Camera-type eye (tissue), 1 donor: ENCODE results near the gene SLC39A2. TPM values are rescaled to one million over a fixed set of nuclear protein-coding genes. Genes with fewer than 3 reads are reported as not detected.

ENCODE experiments used
- total RNA-seq: library from RNA; depleted of rRNA; stranded (reverse); fragments of >200 nt; gene quantifications from one replicate; pipeline ENCODE4 v1.2.3, GENCODE V29; 2014

The SLC39A2 gene
- 0.49 TPM for total RNA-seq

GRCh38 chr14:20998674-20999366 is at the start of gene SLC39A2:
TSS of gene SLC39A2 (plus strand) at chr14:20999293. CDS start at chr14:20999447, 154 bp downstream.

GRCh38 chr14:20954736-20955537 is 44.2 kb upstream of the SLC39A2 start, which contains the start of gene RNASE2:
TSS of gene RNASE2 (plus strand) at chr14:20955487. CDS start at chr14:20955772, 285 bp downstream.

GRCh38 chr14:20989787-20990600 is 9.1 kb upstream of the SLC39A2 start, which contains the start of gene METTL17:
TSS of gene METTL17 (plus strand) at chr14:20989980. CDS start at chr14:20990003, 23 bp downstream.

GRCh38 chr14:21024585-21025370 is 25.7 kb downstream of the SLC39A2 start, which contains the start of gene NDRG2:
TSS of gene NDRG2 (minus strand) at chr14:21025061. CDS start at chr14:21023315, 1,746 bp downstream.

GRCh38 chr14:21029917-21030316 is 30.8 kb downstream of the SLC39A2 start, which contains the start of gene TPPP2:
TSS of gene TPPP2 (plus strand) at chr14:21030217. CDS start at chr14:21030582, 365 bp downstream.

GRCh38 chr14:21034707-21035106 is 35.6 kb downstream of the SLC39A2 start, which contains the start of gene RNASE13:
TSS of gene RNASE13 (minus strand) at chr14:21034807. CDS start at chr14:21034288, 519 bp downstream.

GRCh38 chr14:21041676-21042433 is 42.8 kb downstream of the SLC39A2 start, which contains the start of gene RNASE7:
TSS of gene RNASE7 (plus strand) at chr14:21042362. CDS start at chr14:21042993, 631 bp downstream.

Other genes with a start within 250 kb of the SLC39A2 start
- gene EDDM3B, start 230.9 kb upstream of the SLC39A2 start, total RNA-seq, result not detected
- gene RNASE6, start 218.0 kb upstream of the SLC39A2 start, total RNA-seq, result 1.0 TPM
- 65.1 TPM for gene RNASE1, start 196.4 kb upstream of the SLC39A2 start, total RNA-seq
- not detected for gene RNASE3, start 107.9 kb upstream of the SLC39A2 start, total RNA-seq
- not detected for gene RNASE2, start 43.8 kb upstream of the SLC39A2 start, total RNA-seq
- gene METTL17, start 9.3 kb upstream of the SLC39A2 start, total RNA-seq, result 78.3 TPM
- gene NDRG2, start 25.8 kb downstream of the SLC39A2 start, total RNA-seq, result 113 TPM
- not detected for gene TPPP2, start 30.9 kb downstream of the SLC39A2 start, total RNA-seq
- not detected for gene RNASE13, start 35.5 kb downstream of the SLC39A2 start, total RNA-seq
- gene RNASE7, start 43.1 kb downstream of the SLC39A2 start, total RNA-seq, result 0.55 TPM
- gene RNASE8, start 58.5 kb downstream of the SLC39A2 start, total RNA-seq, result not detected
- gene ARHGEF40, start 71.0 kb downstream of the SLC39A2 start, total RNA-seq, result 80.2 TPM
- 32.1 TPM for gene ZNF219, start 99.4 kb downstream of the SLC39A2 start, total RNA-seq
- gene TMEM253, start 101.8 kb downstream of the SLC39A2 start, total RNA-seq, result not detected
- gene OR5AU1, start 156.8 kb downstream of the SLC39A2 start, total RNA-seq, result not detected